A673 (cell line): ENCODE data around the gene ETNK2. TPM values are rescaled to one million over a fixed set of nuclear protein-coding genes. Genes with fewer than 3 reads are reported as not detected.

Source experiments
- BruUV-seq: library from RNA; stranded (reverse); fragments of 400-500 nt; replicated peaks from 2 replicates; lab custom pipeline; 2021; lab: Mats Ljungman, UMichigan
- CTCF ChIA-PET: fragments of 300-600 bp; sonication (Branson Sonifier 250); formaldehyde crosslinking; loops from one replicate; lab custom pipeline; 2022; ENCODE audit warnings: antibody characterized with exemption; lab: Charles Lee
- POLR2A ChIA-PET: fragments of 300-600 bp; sonication (Branson Sonifier 250); formaldehyde crosslinking; loops from one replicate; lab custom pipeline; 2022; ENCODE audit warnings: antibody characterized with exemption; ENCODE audit not compliant: low non-redundant PET; lab: Charles Lee
- DNase-seq: peaks from one replicate; pipeline ENCODE4 v3.0.0-alpha.2; 2015; ENCODE audit warnings: low spot score
- H3K27ac ChIP-seq: fragments of 200-600 bp; sonication (generic); 2 replicates; pipeline ENCODE4 v1.5.1; 2016; ENCODE audit warnings: mixed run types, low read depth, mild to moderate bottlenecking, mixed read lengths, antibody characterized with exemption, low read length; ENCODE audit not compliant: poor library complexity, severe bottlenecking
- H3K27me3 ChIP-seq: fragments of 200-600 bp; sonication (generic); replicated peaks from 2 replicates; pipeline ENCODE4 v1.6.1; 2017; ENCODE audit warnings: mixed run types, low read depth, mild to moderate bottlenecking, mixed read lengths, antibody characterized with exemption, low read length; ENCODE audit not compliant: insufficient read depth, poor library complexity
- H3K36me3 ChIP-seq: fragments of 200-600 bp; sonication (generic); 2 replicates; pipeline ENCODE4 v1.6.1; 2016; ENCODE audit warnings: mixed run types, mild to moderate bottlenecking, mixed read lengths, antibody characterized with exemption, low read length; ENCODE audit not compliant: insufficient read depth, poor library complexity, severe bottlenecking
- H3K4me1 ChIP-seq: fragments of 200-600 bp; sonication (generic); 2 replicates; pipeline ENCODE4 v1.6.1; 2017; ENCODE audit warnings: mixed run types, mild to moderate bottlenecking, mixed read lengths, antibody characterized with exemption, low read length; ENCODE audit not compliant: insufficient read depth, poor library complexity, severe bottlenecking
- H3K4me3 ChIP-seq: fragments of 200-600 bp; sonication (generic); 2 replicates; pipeline ENCODE4 v1.5.1; 2016; ENCODE audit warnings: low read depth, mixed run types, mild to moderate bottlenecking, mixed read lengths, low read length; ENCODE audit not compliant: poor library complexity, severe bottlenecking
- H3K9me3 ChIP-seq: fragments of 200-600 bp; sonication (generic); 2 replicates; pipeline ENCODE4 v1.6.1; 2016; ENCODE audit warnings: mixed run types, low read depth, mild to moderate bottlenecking, mixed read lengths, antibody characterized with exemption, low read length; ENCODE audit not compliant: poor library complexity, severe bottlenecking
- CTCF ChIP-seq: fragments of 300-800, 200-600 bp; sonication (generic); conservative IDR thresholded peaks from 2 replicates; pipeline ENCODE4 v1.5.1; 2017; ENCODE audit warnings: low read depth, mild to moderate bottlenecking, antibody characterized with exemption, low read length, moderate library complexity, mixed read lengths
- EZH2 ChIP-seq: fragments of 200-600 bp; sonication (generic); IDR thresholded peaks from 2 replicates; pipeline ENCODE4 v1.6.1; 2017; ENCODE audit warnings: borderline replicate concordance, low read depth, mild to moderate bottlenecking, mixed read lengths, antibody characterized with exemption, low read length; ENCODE audit not compliant: poor library complexity, severe bottlenecking
- intact Hi-C: fragments of 100-400 bp; cut with micrococcal nuclease; formaldehyde crosslinking; loops from one replicate; pipeline ENCODE4 v1.10.0; 2022; ENCODE audit not compliant: unreplicated experiment
- total RNA-seq: library from RNA; stranded (reverse); gene quantifications from 2 replicates; pipeline ENCODE4 v1.2.3, GENCODE V29; 2021

The ETNK2 gene
- total RNA-seq, 1 experiment from 2014 or later = 8.3 TPM

- POLR2A ChIA-PET = interaction anchor here (0.7 kb wide), 1 partner anchor 8 kb away, joined by 6 read pairs; no protein-coding TSS in a partner anchor
- TF ChIP-seq CTCF (no peak), EZH2 (no peak)
- DNase-seq = no peak
These were observed 4.1 kb downstream of the ETNK2 start for GRCh38 chr1:204147406-204148383.

GRCh38 chr1:204146965-204147364 is 4.9 kb downstream of the ETNK2 start:
- CTCF ChIA-PET = no interaction called here
- POLR2A ChIA-PET = no interaction called here
- no peak for DNase-seq
- BruUV-seq = no TSS peak
- Histone ChIP-seq H3K9me3 (no peaks in the 10 kb centered on the region), H3K27ac (no peak overlapping the region), H3K4me1 (peaks cover 6% of the 10 kb centered on the region), H3K27me3 (no peaks in the 10 kb centered on the region), H3K4me3 (no peak overlapping the region), H3K36me3 (no peaks in the 10 kb centered on the region)
- TF ChIP-seq CTCF (no peak), EZH2 (no peak)
- intact Hi-C loops = no loop called here

More at GRCh38 chr1:204147406-204148383, 4.1 kb downstream of the ETNK2 start:
- peaks cover 6% of the 10 kb centered on the region for H3K4me1 ChIP-seq
- CTCF ChIA-PET = no interaction called here
- no TSS peak for BruUV-seq
- no peak overlapping the region for H3K27ac ChIP-seq
- intact Hi-C loops = no loop called here
- no peak overlapping the region for H3K4me3 ChIP-seq
- no peaks in the 10 kb centered on the region for H3K27me3 ChIP-seq
- H3K9me3 ChIP-seq = no peaks in the 10 kb centered on the region
- no peaks in the 10 kb centered on the region for H3K36me3 ChIP-seq

GRCh38 chr1:204146309-204146708 is 5.5 kb downstream of the ETNK2 start:
- no peak overlapping the region for H3K27ac ChIP-seq
- DNase-seq = no peak
- peaks cover under 1% of the 10 kb centered on the region for H3K4me1 ChIP-seq
- no peaks in the 10 kb centered on the region for H3K27me3 ChIP-seq
- no peak for TF ChIP-seq CTCF
- TF ChIP-seq EZH2 = no peak
- POLR2A ChIA-PET = no interaction called here
- no TSS peak for BruUV-seq
- CTCF ChIA-PET = no interaction called here
- H3K36me3 ChIP-seq = no peaks in the 10 kb centered on the region
- intact Hi-C loops = no loop called here
- no peaks in the 10 kb centered on the region for H3K9me3 ChIP-seq
- no peak overlapping the region for H3K4me3 ChIP-seq
